ENCODE results near the gene GBP4. TPM values are rescaled to one million over a fixed set of nuclear protein-coding genes. Genes with fewer than 3 reads are reported as not detected.

The GBP4 gene
- total and polyA plus RNA-seq, 2 of the 4 experiments (the other 2 are of a cell fraction): not detected

- WGBS, 2 experiments (ENCODE audit: extremely low coverage in 2 of 2, insufficient read length in 1 of 2): 83% methylated on average over 1 of the region's 3 CpGs; no CpG with 5 or more reads in 1 of the 2 experiments
- DNase-seq (no peak), ATAC-seq (ENCODE audit: low read depth) (no peak)
- H3K14ac ChIP-seq (replicated peaks; ENCODE audit: low read depth, low read length): no peak overlapping the region
- no peak overlapping the region for H4K5ac ChIP-seq (ENCODE audit: low read depth, low read length)
- H4K91ac ChIP-seq (ENCODE audit: insufficient read depth, low read depth, low read length): no peak overlapping the region
- H3K27ac ChIP-seq (ENCODE audit: insufficient read depth, low read length): no peak overlapping the region
- BruUV-seq (replicated peaks): no TSS peak
- H3K18ac ChIP-seq (ENCODE audit: low read depth, low read length): no peak overlapping the region
- H2AK9ac ChIP-seq (replicated peaks; ENCODE audit: low read depth, low read length, poor library complexity): no peak overlapping the region
- H3K27me3 ChIP-seq (ENCODE audit: control insufficient read depth, insufficient read depth, low read length): peaks cover 3% of the 10 kb centered on the region
- no peak overlapping the region for H3K23ac ChIP-seq (ENCODE audit: low read depth, low read length)
- CTCF ChIA-PET: no interaction called here
- H2AK5ac ChIP-seq (ENCODE audit: low read depth, low read length): no peak overlapping the region
- in situ Hi-C loops (cut with MboI; ENCODE audit: low sequenced_read_pairs): no loop called here
- H3K4me1 ChIP-seq (ENCODE audit: control insufficient read depth, insufficient read depth, low read length): no peaks in the 10 kb centered on the region
- H2BK120ac ChIP-seq (ENCODE audit: low read depth, low read length): no peak overlapping the region
- TF ChIP-seq RAD21 (IDR thresholded peaks at IDR 0.05; ENCODE audit: low read length): no peak
- TF ChIP-seq POLR2A (IDR thresholded peaks at IDR 0.05; ENCODE audit: low read depth, low read length): no peak
- no peak for TF ChIP-seq RCOR1 (IDR thresholded peaks at IDR 0.05; ENCODE audit: insufficient replicate concordance, low read length)
- TF ChIP-seq MAZ (IDR thresholded peaks at IDR 0.05; ENCODE audit: borderline replicate concordance, low read depth, low read length): no peak
- no peak for TF ChIP-seq USF2 (IDR thresholded peaks at IDR 0.05; ENCODE audit: low read depth, low read length)
- TF ChIP-seq ELK1 (IDR thresholded peaks at IDR 0.05; ENCODE audit: borderline replicate concordance, low read depth, low read length): no peak
- POLR2A ChIA-PET (ENCODE audit: unreplicated experiment): no interaction called here
- no peak overlapping the region for H3K9ac ChIP-seq (ENCODE audit: low read depth, low read length)
- no peaks in the 10 kb centered on the region for H3K79me1 ChIP-seq (ENCODE audit: low read depth in 1 of 2, low read length in 2 of 2)
- no peak overlapping the region for H3K4ac ChIP-seq (ENCODE audit: low read depth, low read length)
- H3K9me1 ChIP-seq (ENCODE audit: insufficient read depth, low read length): no peaks in the 10 kb centered on the region
- no peak overlapping the region for H3K4me2 ChIP-seq (ENCODE audit: low read depth, low read length)
- intact Hi-C loops (cut with micrococcal nuclease): no loop called here
- dilution Hi-C loops (cut with HindIII; ENCODE audit: low sequenced_read_pairs, unreplicated experiment): no loop called here
- H4K8ac ChIP-seq (ENCODE audit: low read depth in 2 of 2, low read length in 2 of 2): no peak overlapping the region
- no peak overlapping the region for H2AFZ ChIP-seq (replicated peaks; ENCODE audit: low read length, poor library complexity)
- H3K36me3 ChIP-seq (ENCODE audit: control insufficient read depth, insufficient read depth, low read length): no peaks in the 10 kb centered on the region
- H2BK5ac ChIP-seq (ENCODE audit: low read depth, low read length, poor library complexity, severe bottlenecking): no peak overlapping the region
- no peaks in the 10 kb centered on the region for H4K20me1 ChIP-seq (ENCODE audit: insufficient read depth, low read length)
- no peaks in the 10 kb centered on the region for H3K9me3 ChIP-seq (ENCODE audit: control insufficient read depth, insufficient read depth, low read length)
- no peak overlapping the region for H2BK20ac ChIP-seq (ENCODE audit: low read depth, low read length)
- no peak overlapping the region for H2BK15ac ChIP-seq (ENCODE audit: low read depth, low read length)
- no peak overlapping the region for H3K56ac ChIP-seq (ENCODE audit: extremely low read depth, insufficient read depth, low read length)
- no peak overlapping the region for H3K4me3 ChIP-seq (ENCODE audit: insufficient read depth, low read depth, low read length)
Observed at GRCh38 chr1:89195476-89195875, 3.3 kb downstream of the GBP4 start.
